Colon (tissue), 2 donors: ENCODE data around the gene COP1.

Experiments
- FAIRE-seq: peaks from 2 replicates; lab custom pipeline; 2012; peaks lifted over from hg19 to GRCh38; lab: Jason Lieb, UNC
- donor health status: control.
- donor health status: control.

The COP1 gene

DNA sequence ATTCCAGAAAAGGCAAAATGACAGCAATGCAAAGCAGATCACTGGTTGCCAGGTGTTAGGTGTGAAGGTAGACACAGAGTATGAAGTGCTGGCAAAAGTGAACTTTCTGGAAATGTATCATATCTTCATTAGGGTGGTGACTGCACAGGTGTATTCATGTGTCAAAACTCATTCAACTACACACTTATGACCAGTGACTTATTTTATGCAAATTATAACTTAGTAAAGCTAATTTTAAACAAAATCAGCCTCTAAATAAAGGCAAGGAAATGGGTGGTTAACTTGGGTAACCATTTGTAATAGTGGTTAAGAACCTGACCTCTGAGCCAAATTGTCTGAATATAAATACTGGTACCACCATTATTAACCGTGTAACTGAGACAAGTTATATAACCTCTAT lies 7.4 kb downstream of the COP1 start:
- no peak for FAIRE-seq

DNA sequence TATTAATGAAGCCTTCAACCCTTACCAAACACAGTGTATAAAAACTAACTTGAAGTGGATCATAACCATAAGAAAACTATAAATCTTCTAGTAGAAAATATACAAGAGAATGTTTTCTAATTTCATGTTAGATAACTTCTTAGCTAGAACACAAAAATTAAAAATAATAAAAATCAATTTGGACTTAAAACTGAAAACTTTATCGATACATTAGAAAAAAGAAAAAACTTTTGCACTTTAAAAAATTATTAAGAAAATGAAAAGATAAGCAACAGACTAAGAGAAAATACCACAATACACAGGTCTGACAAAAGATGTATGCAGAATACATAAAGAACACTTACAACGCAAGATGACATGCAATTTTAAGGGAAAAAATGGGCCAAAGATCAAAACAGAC lies 8.7 kb downstream of the COP1 start:
- FAIRE-seq: peak; percentile 60

DNA sequence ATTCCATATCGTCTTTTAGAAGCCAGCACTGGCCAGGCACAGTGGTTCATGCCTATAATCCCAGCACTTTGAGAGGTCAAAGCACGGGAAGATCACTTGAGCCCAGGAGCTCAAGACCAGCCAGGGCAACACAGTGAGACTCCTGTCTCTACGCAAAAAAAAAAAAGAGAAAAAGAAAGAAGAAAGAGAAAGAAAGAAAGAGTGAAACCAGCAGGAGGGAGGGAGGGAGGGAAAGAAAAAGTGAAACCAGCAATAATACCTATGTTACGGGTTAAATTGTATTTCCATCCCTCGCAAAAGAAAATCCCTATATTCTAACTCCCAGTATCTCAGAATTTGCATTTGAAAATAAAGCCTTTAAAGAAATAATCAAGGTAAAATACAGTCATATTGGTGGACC lies 10.4 kb downstream of the COP1 start:
- FAIRE-seq: no peak

DNA sequence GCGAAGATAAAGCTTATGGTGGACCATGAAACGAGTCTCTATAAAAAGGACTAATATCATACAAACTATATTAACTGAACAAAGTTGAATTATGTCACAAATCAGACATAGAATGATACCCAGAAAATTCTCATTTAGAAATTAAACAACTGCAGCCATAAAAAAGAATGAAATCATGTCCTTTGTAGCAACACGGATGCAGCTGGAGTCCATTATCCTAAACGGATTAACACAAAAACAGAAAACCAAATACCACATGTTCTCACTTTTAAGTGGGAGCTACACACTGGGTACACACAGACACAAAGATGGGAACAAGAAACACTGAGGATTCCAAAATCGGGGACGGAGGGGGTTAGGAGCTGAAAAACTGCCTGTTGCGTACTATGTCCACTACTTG lies 11.5 kb downstream of the COP1 start:
- FAIRE-seq: no peak

DNA sequence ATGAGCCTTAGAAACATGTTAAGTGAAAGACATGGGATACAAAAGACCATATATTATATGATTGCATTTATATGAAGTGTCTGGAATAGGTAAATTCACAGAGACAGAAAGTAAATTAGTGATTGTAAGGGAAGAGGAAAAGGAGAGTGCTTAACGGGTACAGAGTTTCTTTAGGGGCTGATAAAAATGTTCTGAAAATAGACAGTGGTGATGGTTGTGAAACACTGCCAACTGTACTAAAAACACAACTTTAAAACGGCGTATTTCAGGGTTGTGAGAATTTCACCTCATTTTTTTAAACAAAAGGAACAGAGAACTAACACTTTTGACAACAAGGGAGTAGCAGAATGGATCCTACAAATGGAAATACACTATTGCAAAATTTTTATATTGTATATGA lies 13.4 kb downstream of the COP1 start:
- no peak for FAIRE-seq

DNA sequence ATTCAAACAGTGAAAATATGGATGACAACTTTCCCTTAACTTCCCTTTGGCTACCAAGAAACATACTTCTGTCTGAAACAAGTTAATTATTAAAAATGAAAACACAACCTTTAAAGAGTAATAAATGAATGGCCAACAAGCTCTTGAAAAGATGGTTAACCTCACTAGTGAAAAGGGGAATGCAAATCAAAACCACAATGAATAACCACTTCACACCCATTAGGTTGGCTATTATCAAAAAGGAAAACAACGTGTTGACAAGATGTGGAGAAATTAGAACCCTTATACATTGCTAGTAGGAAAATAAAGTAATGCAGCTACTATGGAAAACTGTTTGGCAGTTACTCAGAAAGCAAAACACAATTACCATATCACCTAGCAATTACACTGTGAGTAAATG lies 14.1 kb downstream of the COP1 start:
- no peak for FAIRE-seq

DNA sequence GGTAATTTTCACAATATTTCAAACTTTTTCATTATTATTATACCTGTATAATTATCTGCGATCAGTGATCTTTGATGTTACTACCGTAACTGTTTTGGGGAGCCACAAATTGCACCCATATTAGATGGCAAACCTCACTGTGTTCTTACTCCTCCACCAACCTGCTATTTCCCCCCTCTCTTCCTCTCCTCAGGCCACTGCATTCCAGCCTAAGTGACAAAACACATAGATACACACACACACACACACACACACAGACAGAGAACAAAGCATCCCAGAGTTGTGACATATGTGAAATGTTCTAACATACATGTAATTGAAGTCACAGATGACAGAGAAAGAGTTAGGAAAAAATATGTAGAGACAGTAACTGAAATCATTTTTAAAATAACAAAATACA lies 18.5 kb downstream of the COP1 start:
- no peak for FAIRE-seq

DNA sequence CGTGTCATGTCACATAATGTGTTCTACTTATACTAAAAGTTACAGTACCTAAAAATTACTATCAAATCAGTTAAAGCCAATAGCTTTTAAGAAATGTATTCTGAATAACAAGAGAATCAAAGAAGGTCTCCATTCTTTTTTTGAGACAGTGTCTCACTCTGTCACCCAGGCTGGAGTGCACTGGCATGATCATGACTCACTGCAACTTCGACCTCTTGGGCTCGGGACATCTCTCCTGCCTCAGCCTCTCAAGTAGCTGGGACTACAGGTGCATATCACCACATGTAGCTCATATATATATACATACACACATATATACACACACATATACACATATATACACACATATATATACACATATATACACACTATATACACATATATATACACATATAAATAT lies 20.1 kb downstream of the COP1 start:
- no peak for FAIRE-seq

DNA sequence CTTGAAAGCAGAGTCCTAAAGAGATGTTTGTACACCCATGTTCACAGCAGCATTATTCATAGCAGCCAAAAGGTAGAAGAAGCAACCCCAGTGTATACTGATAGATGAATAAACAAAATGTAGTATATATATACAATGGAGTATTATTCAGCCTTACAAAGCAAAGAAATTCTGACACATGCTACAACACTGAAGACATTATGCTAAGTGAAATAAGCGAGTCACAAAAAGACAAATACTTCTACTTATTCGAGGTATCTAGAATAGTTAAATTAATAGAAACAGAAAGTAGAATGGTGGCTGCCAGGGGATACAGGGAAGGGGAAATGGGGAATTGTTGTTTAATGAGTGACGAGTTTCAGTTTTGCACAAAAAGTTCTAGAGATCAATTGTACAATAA lies 23.5 kb downstream of the COP1 start:
- no peak for FAIRE-seq

DNA sequence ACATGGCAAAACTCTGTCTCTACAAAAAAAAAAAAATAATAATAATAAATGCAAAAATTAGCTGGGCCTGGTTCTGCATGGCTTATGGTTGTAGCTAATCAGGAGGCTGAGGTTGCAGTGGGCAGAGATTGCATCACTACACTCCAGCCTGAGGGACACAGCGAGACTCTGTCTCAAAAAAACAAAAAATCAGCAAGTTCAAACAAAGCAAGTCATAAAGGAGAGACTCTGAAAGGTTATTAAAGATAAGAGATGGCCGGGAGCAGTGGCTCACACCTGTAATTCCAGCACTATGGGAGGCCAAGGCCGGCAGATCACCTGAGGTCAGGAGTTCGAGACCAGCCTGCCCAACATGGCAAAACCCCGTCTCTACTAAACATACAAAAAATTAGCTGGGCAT lies 28.8 kb downstream of the COP1 start:
- FAIRE-seq: no peak

DNA sequence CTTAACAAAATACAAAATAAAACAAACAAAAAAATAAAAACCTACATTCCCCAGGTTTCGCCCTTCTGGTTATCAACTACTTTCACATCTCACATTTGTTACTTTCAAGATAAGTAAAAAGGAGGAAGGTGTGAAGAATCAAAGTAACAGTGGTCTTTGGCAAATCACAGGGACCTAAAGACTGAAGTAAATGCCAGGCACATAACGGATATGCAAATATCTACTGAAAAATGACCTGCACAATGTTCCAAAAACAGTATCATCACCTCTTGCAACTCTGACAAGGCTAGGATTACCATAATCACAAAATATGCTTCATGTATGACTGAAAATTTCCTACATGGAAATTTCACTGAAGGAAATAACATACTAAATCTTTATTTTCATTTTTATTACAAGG lies 29.3 kb downstream of the COP1 start:
- FAIRE-seq: no peak

DNA sequence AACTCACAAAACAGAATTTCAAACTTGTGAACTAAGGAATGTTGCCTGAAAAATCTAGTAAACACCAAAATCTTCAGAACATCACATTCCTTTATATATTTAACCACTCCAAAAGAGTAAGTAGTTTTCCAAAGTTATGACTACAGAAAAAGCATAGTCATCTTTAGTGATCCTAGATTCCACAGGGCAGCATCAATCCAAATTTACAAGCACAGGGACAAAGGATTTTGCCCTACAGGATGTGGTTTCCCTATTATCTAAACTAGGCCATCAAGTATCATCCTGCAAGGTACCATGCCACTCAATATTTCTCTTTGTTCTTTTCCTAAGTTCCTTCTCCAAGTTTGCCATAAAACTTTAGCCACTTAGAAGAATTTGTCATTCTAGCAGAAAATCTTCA lies 33.0 kb downstream of the COP1 start:
- FAIRE-seq: no peak

DNA sequence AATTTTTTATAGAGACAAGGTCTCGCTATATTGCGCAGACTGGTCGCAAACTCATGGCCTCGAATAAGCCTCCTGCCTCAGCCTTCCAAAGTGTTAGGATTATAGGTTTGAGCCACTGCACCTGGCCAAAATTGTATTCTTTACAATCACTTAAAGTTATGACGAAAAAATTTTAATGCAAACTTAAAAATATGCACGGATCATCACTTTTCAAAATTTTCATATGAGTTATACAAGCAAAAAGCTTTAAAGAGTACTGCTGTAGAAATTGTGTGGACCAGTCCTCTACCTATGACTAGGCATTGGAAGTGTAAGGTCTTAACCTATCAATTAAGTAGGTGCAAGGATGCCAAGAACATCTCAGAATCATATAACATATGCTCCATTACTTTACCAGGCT lies 34.9 kb downstream of the COP1 start:
- no peak for FAIRE-seq

DNA sequence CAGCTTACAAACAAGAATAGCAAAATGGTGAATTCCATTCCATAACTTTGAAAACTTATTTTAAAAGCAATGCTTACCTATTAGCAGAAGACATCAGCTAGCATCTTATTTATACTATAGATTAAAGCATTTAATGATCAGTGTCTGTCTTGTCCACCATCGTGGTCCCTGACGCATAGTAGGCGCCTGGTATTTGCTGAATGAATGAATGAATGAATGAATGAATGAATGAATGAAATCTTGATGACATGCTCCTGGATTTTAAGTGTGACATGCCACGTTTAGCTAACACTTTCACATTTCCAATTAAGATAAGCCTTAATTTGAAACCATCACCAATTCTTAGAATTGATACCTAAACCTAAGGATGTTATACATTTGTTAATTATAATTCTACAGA lies 39.9 kb downstream of the COP1 start:
- no peak for FAIRE-seq

DNA sequence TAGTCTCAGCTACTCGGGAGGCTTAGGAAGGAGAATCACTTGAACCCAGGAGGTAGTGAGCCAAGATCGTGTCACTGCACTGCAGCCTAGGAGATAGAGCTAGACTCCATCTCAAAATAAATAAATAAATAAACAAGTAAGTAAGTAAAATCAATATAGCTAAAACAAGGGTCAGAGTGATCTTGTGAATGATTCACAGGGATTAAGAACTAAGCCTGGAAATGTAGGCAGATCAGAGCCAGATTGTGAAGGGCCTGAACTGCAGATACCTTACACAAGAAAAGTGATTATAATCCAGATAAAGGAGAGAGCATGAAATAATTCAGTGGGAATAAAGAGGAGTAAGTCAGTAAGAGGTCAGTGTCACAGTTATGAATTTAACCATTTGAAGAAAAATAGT lies 41.5 kb downstream of the COP1 start:
- no peak for FAIRE-seq

DNA sequence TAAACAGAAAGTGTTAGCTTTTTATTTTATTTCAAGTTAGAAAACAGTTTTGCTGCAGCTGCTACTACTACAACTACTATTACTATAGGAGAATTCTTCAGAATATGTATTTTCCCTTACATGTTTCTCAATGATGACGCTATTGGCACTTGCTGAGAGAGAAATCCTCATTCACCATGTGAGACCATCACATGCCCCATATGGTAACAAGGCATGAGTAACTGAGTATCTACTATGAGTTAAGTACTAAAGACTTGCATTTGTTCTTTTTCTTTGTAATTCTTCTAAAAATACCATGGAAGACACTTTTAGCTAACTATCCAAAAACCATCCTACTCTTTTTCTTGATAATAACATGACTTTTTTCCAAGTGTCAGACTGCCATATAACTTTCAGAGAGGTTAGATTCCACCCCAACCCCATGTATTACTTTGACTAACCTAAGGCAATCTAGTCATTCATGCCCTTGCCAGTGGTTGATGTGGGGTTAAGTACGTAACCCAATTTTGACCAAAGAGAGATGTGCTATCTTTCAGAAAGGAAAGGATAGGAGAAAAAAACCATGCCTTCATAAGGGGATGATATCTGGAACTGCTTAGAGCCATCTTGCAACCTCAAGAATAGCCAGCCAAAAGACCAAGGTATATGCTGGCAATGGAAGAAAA lies 42.9 kb downstream of the COP1 start:
- FAIRE-seq: no peak

DNA sequence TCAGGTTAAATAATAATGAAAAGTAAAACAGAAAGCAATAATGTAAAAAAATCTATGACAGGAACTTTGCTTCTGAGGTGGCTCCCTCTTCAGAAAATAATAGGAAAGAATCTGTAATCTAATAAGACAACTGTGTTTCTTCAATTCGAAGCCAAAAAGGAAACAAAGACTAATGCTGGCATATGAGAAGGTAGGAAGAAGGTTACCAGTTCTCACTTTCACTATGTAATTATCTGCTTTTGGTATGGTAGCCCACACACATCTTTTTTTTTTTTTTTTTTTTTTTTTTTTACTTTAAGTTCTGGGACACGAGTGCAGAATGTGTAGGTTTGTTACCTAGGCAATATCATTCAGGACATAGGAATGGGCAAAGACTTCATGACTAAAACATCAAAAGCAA lies 47.1 kb downstream of the COP1 start:
- no peak for FAIRE-seq

DNA sequence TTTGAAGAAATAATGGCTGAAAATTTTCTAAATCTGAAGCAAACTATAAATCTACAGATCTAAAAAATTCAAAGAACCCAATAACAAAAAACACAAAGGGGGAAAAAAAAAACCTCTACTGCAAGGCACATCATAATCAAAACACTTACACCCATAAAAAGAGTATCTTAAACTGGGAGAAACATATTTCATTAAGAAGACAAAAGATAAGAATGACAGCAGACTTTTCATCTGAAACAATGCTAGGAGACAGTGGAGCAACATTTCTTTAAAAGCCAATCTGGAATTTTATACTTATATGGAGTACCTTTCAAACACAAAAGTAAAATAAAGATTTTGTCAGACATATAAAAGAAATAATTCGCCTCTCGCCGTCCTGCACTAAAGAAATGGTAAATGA lies 49.1 kb downstream of the COP1 start:
- no peak for FAIRE-seq

DNA sequence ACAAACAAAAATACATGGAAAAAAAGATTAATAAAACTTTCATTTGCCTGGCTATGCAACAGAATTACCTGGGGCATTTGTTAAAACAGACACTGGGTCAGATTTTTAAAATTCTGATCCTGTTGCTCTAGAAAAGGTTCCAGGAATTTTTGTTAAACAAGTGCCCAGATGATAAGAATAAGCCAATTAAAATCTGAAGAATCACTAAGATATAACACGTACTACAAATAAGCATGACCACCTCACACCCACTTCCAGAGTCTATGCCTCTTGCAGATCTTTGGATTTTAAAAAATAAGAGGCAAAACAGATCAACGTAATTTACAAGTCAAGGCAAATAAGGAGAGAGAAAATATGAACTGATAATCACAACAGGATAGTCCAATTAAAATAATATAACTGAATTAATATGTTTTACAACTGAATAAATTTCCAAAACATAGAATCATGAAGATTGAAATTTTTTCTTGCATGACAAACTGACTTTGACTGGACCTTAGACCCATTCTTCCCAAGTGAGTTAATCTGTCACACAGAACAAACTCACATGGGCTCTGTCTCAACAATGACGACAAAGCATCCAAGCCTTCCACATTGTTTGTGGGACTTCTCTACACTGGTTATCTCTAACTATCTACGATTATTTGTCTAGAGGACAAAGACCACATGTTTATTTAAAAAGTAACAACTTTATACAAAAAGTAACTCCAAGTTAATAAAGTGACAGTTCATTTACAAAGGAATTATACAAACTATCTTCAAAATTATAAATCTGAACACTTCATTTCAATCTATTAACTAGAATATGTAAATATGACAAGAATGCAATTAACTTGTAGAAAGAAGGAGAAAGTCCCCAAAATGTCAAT lies 56.9 kb downstream of the COP1 start:
- FAIRE-seq: no peak

DNA sequence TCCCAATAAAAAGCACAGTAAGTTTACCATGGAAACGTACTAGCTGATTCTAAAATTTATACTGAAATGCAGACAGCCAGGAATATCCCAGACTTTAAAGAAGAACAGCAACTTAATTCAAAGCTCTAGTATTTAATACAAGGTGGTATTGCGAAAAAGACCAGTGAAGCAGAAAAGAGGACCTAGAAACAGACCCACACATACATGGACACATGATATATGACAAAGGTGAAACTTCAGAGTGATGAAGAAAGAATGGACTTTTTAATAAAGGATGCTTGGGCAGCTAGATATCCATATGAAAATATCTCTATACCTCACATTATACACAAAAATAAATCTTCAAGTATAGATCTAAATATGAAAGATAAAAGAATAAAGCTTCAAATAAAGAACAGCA lies 62.6 kb downstream of the COP1 start:
- no peak for FAIRE-seq

DNA sequence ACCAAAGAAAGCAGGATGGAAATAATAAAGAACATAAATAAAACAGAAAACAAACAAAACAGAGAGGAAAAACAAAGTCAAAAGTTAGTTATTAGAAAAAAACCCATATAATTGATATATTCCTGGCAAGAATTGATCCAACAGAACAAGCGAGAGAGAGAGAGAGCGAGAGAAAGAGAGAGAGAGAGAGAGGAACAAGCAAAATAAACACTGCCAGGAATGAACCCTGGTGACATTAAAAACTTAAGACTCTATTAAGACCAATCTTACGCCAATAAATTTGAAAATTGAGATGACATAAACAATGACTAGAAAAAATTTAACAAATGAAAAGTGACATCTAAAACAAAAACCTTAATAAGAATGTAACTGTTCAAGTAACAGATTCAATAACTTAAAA lies 64.1 kb downstream of the COP1 start:
- FAIRE-seq: no peak

DNA sequence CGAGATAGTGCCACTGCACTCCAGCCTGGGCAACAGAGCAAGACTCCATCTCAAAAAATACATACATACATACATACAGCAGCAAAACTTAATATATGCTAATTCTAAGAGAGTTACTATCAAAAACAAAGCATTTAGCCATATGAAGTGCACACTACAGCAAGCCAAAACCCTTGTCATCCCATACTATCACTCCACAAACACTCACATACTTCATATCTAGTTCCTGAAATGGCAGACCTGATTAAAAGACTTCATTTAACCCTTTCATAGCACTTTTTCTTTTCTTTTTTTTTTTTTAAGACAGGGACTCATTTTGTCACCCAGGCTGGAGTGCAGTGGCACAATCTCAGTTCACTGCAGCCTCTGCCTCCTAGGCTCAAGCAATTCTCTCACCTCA lies 65.6 kb downstream of the COP1 start:
- no peak for FAIRE-seq

DNA sequence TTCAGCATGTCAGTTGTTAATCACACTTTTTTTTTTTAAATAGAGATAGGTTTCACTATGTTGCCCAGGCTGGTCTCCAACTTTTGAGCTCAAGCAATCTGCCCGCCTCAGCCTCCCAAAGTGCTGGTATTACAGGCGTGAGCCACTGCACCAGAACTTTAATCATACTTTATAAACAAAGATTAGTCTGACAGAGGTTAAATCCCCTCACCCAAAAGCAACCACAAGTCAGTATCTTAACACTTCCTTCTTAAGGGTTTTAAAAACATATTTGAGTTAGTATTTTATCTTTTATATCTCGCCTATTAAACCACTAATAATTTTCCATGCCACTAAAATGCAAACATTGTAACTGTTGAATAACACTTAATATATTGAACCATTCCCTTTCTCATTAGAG lies 70.2 kb downstream of the COP1 start:
- FAIRE-seq: no peak

DNA sequence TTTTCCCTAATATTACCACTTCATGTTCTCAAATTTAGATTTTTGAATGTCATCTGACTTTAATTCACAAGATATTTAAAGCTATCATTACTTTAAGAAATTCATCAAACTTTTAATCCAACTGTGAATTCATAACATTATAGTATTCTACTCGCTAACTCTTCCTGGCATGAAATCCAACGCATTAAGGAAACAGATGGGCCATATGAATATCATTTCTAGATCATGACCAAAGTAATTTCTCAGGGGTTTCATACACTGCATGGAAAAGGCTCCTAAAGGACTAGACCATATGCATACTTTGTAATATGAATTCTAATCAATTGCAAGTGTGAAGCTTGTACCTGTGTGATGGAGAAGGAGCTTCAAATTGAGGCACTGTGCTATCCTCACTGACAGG lies 72.4 kb downstream of the COP1 start:
- no peak for FAIRE-seq
